K562 (cell line): Measurements from ENCODE around the gene RHBDD1. TPM values are rescaled to one million over a fixed set of nuclear protein-coding genes. Genes with fewer than 3 reads are reported as not detected.

Source experiments
- ATAC-seq: fragments of 200-7000 bp; cut with Tn5 transposase; 3 replicates; pipeline ENCODE4 v1.9.1; 2020; ENCODE audit warnings: moderate library complexity
- BruUV-seq: library from RNA; stranded (reverse); fragments of 400-500 nt; replicated peaks from 2 replicates; lab custom pipeline; 2021; lab: Mats Ljungman, UMichigan
- CTCF ChIA-PET: fragments of 300-600 bp; formaldehyde crosslinking; extraction: SDS; loops from one replicate; lab custom pipeline; 2021; ENCODE audit warnings: low intra/inter-chr PET ratio; lab: Yijun Ruan, JAX
- POLR2A ChIA-PET: fragments of 300-600, 350-650 bp; sonication (Branson Sonifier 250); formaldehyde crosslinking; extraction: SDS; loops from one replicate; lab custom pipeline; 2021; ENCODE audit warnings: antibody characterized with exemption, inconsistent platforms; lab: Yijun Ruan, JAX
- DNase-seq, 4 experiments: peaks; one replicate each; pipeline versions ENCODE4 v3.0.0 to v3.0.0-alpha.2; 2011 to 2018; ENCODE audit warnings: low spot score in 3 of 4, mixed read lengths in 3 of 4; ENCODE audit errors: extremely low read depth in 1 of 4
- FAIRE-seq: peaks from 2 replicates; lab custom pipeline; 2011; peaks lifted over from hg19 to GRCh38; lab: Jason Lieb, UNC
- H2AFZ ChIP-seq: 2 replicates; pipeline ENCODE4 v1.6.0; 2011; ENCODE audit warnings: low read depth, low read length, control low read depth, inconsistent platforms
- H3K27ac ChIP-seq: fragments of 200-600 bp; 3 replicates; pipeline ENCODE4 v1.8.0; 2011; ENCODE audit warnings: low read depth, mild to moderate bottlenecking, control low read depth, inconsistent platforms, low read length, moderate library complexity, mixed read lengths; ENCODE audit errors: extremely low read depth
- H3K27me3 ChIP-seq, 2 experiments: fragments of 300-600 bp in 1 of 2; 2 replicates in 1 of 2; 3 replicates in 1 of 2; pipeline versions ENCODE4 v1.6.0 to v1.8.0; 2011; ENCODE audit warnings: inconsistent platforms in 2 of 2, low read length in 2 of 2, mild to moderate bottlenecking in 1 of 2, mixed read lengths in 1 of 2, moderate library complexity in 1 of 2; ENCODE audit not compliant: control insufficient read depth in 2 of 2, insufficient read depth in 2 of 2
- H3K36me3 ChIP-seq: fragments of 300-600 bp; 3 replicates; pipeline ENCODE4 v1.8.0; 2011; ENCODE audit warnings: mild to moderate bottlenecking, low read length, inconsistent platforms; ENCODE audit not compliant: control insufficient read depth, insufficient read depth
- H3K4me1 ChIP-seq, 2 experiments: fragments of 200-600 bp in 1 of 2; replicated peaks in 1 of 2; 2 replicates in 1 of 2; 3 replicates in 1 of 2; pipeline versions ENCODE4 v1.5.1 to v1.8.0; 2011; ENCODE audit warnings: inconsistent platforms in 2 of 2, low read length in 2 of 2, mild to moderate bottlenecking in 1 of 2, mixed read lengths in 1 of 2, moderate library complexity in 1 of 2; ENCODE audit not compliant: control insufficient read depth in 2 of 2, insufficient read depth in 2 of 2
- H3K4me2 ChIP-seq: 2 replicates; pipeline ENCODE4 v1.6.1; 2011; ENCODE audit warnings: low read length, control low read depth, inconsistent platforms, mixed read lengths; ENCODE audit not compliant: insufficient read depth
- H3K4me3 ChIP-seq: fragments of 200-600 bp; sonication (generic), shearing (Covaris generic); 2 replicates; pipeline ENCODE4 v1.5.1; 2016; ENCODE audit warnings: control low read depth, inconsistent platforms
- H3K79me2 ChIP-seq: fragments of 200-600 bp; 3 replicates; pipeline ENCODE4 v1.8.0; 2011; ENCODE audit warnings: low read length, inconsistent platforms; ENCODE audit not compliant: control insufficient read depth, insufficient read depth
- H3K9ac ChIP-seq, 2 experiments: 2 replicates each; pipeline versions ENCODE4 v1.6.0 to v1.6.1; 2011; ENCODE audit warnings: low read depth in 2 of 2, low read length in 2 of 2, control low read depth in 1 of 2, inconsistent platforms in 1 of 2, mild to moderate bottlenecking in 1 of 2, mixed read lengths in 1 of 2; ENCODE audit not compliant: insufficient read depth in 1 of 2
- H3K9me1 ChIP-seq: one replicate; pipeline ENCODE4 v1.6.0; 2011; ENCODE audit warnings: inconsistent platforms, mild to moderate bottlenecking, low read length, moderate library complexity; ENCODE audit not compliant: control insufficient read depth, insufficient read depth
- H3K9me3 ChIP-seq: replicated peaks from 2 replicates; pipeline ENCODE4 v1.5.1; 2011; ENCODE audit warnings: low read depth, low read length, inconsistent platforms; ENCODE audit not compliant: control insufficient read depth, insufficient read depth
- H4K20me1 ChIP-seq: replicated peaks from 2 replicates; pipeline ENCODE4 v1.6.1; 2011; ENCODE audit warnings: low read length, inconsistent platforms, mixed read lengths; ENCODE audit not compliant: control insufficient read depth, insufficient read depth
- BCOR ChIP-seq: fragments of 450-650 bp; IDR thresholded peaks from 2 replicates; pipeline ENCODE4 v1.6.1; 2016
- CREB3 ChIP-seq: fragments of 450-650 bp; conservative IDR thresholded peaks from 2 replicates; pipeline ENCODE4 v1.6.1; 2016; ENCODE audit warnings: missing genetic modification characterization, low read depth, mild to moderate bottlenecking, missing compliant biosample characterization, moderate library complexity
- ELF1 ChIP-seq: fragments of 200-800 bp; sonication (Bioruptor generic); IDR thresholded peaks from 2 replicates; pipeline ENCODE4 v1.6.1; 2016; ENCODE audit warnings: missing genetic modification characterization, missing compliant biosample characterization
- ILK ChIP-seq: fragments of 450-650 bp; IDR thresholded peaks from 2 replicates; pipeline ENCODE4 v1.6.1; 2016; ENCODE audit warnings: missing genetic modification characterization, low read depth, mild to moderate bottlenecking, missing compliant biosample characterization, moderate library complexity, borderline replicate concordance
- OTX1 ChIP-seq: fragments of 450-650 bp; formaldehyde crosslinking; IDR thresholded peaks from 2 replicates; pipeline ENCODE4 v1.4.0; 2022; ENCODE audit warnings: mild to moderate bottlenecking
- SRSF3 ChIP-seq: fragments of 200-400 bp; formaldehyde crosslinking; IDR thresholded peaks from 2 replicates; pipeline ENCODE4 v1.6.1; 2016; ENCODE audit warnings: mild to moderate bottlenecking, low read length, moderate library complexity; ENCODE audit not compliant: insufficient read depth
- TSHZ1 ChIP-seq: fragments of 250-450 bp; sonication (Bioruptor Pico); IDR thresholded peaks from 2 replicates; pipeline ENCODE4 v1.4.0; 2020; ENCODE audit warnings: mild to moderate bottlenecking, moderate library complexity
- ZFX ChIP-seq: sonication (generic); formaldehyde crosslinking; IDR thresholded peaks from 2 replicates; pipeline ENCODE4 v1.8.0; 2022; ENCODE audit warnings: mild to moderate bottlenecking, missing genetic modification reagents, moderate library complexity
- WGBS: fragments of 100-300 bp; shearing (Covaris generic); methylation state at CpG from one replicate; pipeline ENCODE4 v1.1.6; 2016; ENCODE audit warnings: low coverage, mixed read lengths; ENCODE audit not compliant: insufficient coverage; ENCODE audit errors: missing lambda C conversion rate; 5-methylcytosine and 5-hydroxymethylcytosine counted together
- in situ Hi-C: fragments of 300-500 bp; cut with MboI; formaldehyde crosslinking; loops from 4 replicates; pipeline ENCODE4 v1.15.0; 2018; ENCODE audit warnings: inconsistent platforms, mixed read lengths
- intact Hi-C: fragments of 100-400 bp; cut with micrococcal nuclease; formaldehyde crosslinking; loops from 2 replicates; pipeline ENCODE4 v1.14.2; 2022
- polyA plus RNA-seq, 8 experiments: library from polyadenylated mRNA; depleted of rRNA in 4 of 8; stranded (reverse) in 5 of 8; unstranded in 3 of 8; fragments of >200 nt; fragmentation: Nextera tagmentation in 2 of 8; fragmentation: Illumina TruSeq in 1 of 8; extraction: Ambion mirVana in 2 of 8; extraction: Trizol in 1 of 8; gene quantifications; 2 replicates each; pipeline versions ENCODE4 v1.2.1 to v1.2.3, GENCODE V29; 2011 to 2014; ENCODE audit warnings: inconsistent platforms in 1 of 8, missing spikeins in 1 of 8
- total RNA-seq, 7 experiments: library from RNA; depleted of rRNA in 6 of 7; stranded (reverse); fragments of >200 nt in 6 of 7; fragmentation: Illumina TruSeq in 2 of 7; extraction: Trizol in 2 of 7; gene quantifications; 2 replicates each; pipeline versions ENCODE4 v1.2.1 to v1.2.3, GENCODE V29; 2011 to 2021; ENCODE audit warnings: low replicate concordance in 1 of 7

Gene RHBDD1
- total and polyA plus RNA-seq, 9 of the 15 experiments (the other 6 are each of a cell fraction or from before 2014, with no cell fraction given), result 4.8 to 34.8 (median 15.6) TPM

GRCh38 chr2:226932443-226932842, 96.6 kb downstream of the RHBDD1 start:
- Histone ChIP-seq H2AFZ (no peak overlapping the region), H3K79me2 (no peaks in the 10 kb centered on the region), H3K4me1 (no peaks in the 10 kb centered on the region), H3K9me3 (no peaks in the 10 kb centered on the region), H3K9ac (no peak overlapping the region), H3K27ac (no peak overlapping the region), H3K4me3 (no peak overlapping the region), H4K20me1 (no peaks in the 10 kb centered on the region), H3K27me3 (no peaks in the 10 kb centered on the region), H3K4me2 (no peak overlapping the region), H3K36me3 (no peaks in the 10 kb centered on the region), H3K9me1 (no peaks in the 10 kb centered on the region)
- intact Hi-C loops (no loop called here), in situ Hi-C loops (no loop called here)
- DNase-seq (no peak), ATAC-seq (peak; percentile 33; the same call in 1 of the 3 replicates), FAIRE-seq (no peak)
- ChIA-PET POLR2A (no interaction called here), CTCF (no interaction called here)
- no TSS peak for BruUV-seq
- TF ChIP-seq BCOR (no peak), CREB3 (no peak), ZFX (CRISPR knock-in tag) (no peak), TSHZ1 (CRISPR knock-in tag) (no peak), ELF1 (tag) (no peak), ILK (tag) (no peak), OTX1 (CRISPR knock-in tag) (no peak), SRSF3 (no peak)
- 77% methylated on average over 4 of the region's 5 CpGs for WGBS
